ENCODE measurements around the gene MAN1C1.

- TF ChIP-seq CTCF (IDR thresholded peaks at IDR 0.05): no peak
- no peak for TF ChIP-seq EZH2 (IDR thresholded peaks at IDR 0.05; ENCODE audit: borderline replicate concordance, insufficient read depth, low read depth, low read length, poor library complexity, severe bottlenecking)
These were observed 18.3 kb downstream of the MAN1C1 start for GRCh38 chr1:25634896-25635295.
